Umbilical cord (tissue), 2 donors: ENCODE results near the gene ANKRD17. TPM values are rescaled to one million over a fixed set of nuclear protein-coding genes. Genes with fewer than 3 reads are reported as not detected.

Experiments
- DNase-seq: peaks from one replicate; pipeline ENCODE4 v3.0.0-alpha.2; 2015; ENCODE audit warnings: low spot score
- total RNA-seq: library from RNA; depleted of rRNA; stranded (reverse); fragments of >200 nt; gene quantifications from one replicate; pipeline ENCODE4 v1.2.3, GENCODE V29; 2014; ENCODE audit warnings: low replicate concordance; ENCODE audit not compliant: insufficient read depth

Gene ANKRD17
- total RNA-seq, 1 donor from 2014 or later = 80.4 TPM

DNA sequence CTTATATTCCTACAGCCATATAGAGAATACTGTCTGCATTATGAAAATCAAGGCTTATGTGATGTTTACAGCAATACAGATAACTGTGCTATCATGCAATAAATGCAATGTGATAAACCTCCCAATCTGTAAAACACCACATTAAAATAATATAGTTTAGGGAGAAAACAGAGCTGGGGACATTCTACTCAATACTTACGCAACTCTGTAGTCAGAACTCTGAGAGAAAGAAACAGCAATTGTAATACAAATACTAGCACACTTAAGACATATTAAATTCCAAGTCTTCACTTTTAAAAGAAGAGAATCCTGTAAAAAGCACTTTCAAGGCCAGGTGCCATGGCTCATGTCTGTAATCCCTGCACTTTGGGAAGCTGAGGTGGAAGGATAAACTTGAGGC lies 61.4 kb downstream of the ANKRD17 start:
- no peak for DNase-seq

- DNase-seq = no peak
These were observed 64.5 kb downstream of the ANKRD17 start for GRCh38 chr4:73194064-73194463.

DNA sequence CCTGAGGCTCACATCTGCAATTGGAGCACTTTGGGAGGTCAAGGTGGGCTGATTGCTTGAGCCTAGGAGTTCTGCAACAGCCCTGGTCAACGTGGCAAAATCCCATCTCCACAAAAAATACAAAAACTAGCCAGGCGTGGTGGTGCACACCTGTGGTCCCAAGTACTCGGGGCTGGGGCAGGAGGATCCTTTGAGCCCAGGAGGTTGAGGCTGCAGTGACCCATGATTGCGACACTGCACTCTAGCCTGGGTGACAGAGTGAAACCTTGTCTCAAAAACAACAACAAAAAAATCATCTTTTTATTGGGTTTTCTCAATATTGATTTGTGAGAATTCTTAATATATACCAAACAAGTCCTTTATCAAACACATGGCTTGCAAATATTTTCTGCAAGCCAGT lies 64.9 kb downstream of the ANKRD17 start:
- DNase-seq = no peak

DNA sequence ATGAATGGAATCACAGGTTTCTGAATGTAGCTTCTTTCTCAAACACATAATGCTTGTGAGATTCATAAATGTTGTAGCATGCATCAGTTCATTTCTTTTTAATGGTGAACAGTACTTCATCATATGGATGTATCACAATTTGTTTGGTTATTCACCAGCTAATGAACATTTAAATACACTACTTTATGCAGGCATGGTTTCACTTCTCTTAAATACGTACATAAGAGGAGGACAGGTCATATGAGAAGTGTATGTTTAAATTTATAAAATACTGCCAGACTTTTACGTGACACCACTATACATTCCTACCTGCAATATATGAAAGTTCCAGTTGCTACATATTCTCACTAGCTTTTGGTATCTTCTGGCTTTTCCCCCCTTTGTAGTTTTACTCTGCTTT lies 65.4 kb downstream of the ANKRD17 start:
- DNase-seq = no peak

- DNase-seq = no peak
These were observed 69.3 kb downstream of the ANKRD17 start for GRCh38 chr4:73189274-73189810.

GRCh38 chr4:73187325-73187724 lies 71.3 kb downstream of the ANKRD17 start:
- DNase-seq = no peak

DNA sequence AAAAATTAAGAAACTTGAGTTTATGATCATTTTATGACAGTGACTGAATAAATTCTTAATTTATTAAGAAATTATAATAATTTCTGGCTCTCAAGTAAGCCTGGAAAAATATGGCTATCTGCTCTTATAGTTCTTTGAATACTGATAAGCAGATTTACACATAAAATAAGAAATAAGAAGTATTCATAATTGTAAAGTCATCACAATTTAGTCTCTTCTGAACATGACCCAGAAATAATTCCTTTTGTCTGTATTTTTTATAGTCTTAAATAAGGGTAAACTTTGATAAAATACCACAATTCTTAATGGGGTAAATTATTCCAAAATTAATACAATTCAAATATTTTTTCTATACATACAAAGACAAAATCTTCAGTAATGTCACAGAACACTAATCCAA lies 72.7 kb downstream of the ANKRD17 start:
- DNase-seq = no peak

DNA sequence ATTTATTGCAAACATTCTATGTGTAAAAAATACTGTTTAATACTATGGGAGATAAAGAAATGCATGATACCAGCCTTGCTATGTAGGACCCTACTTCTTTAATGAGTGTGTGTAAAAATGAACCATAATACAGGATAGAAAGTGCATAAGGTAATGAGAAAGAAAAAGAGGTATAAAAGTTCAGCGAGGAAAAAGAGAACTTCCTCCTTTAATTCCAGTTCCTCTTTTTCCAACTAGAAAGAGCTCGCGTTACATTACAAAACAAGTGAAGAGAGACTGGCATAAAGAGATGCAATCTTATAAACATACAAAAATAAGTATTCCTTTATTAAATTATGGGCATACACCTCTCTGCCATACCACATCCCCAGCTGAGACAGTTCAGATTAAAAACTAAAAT lies 77.4 kb downstream of the ANKRD17 start:
- DNase-seq = no peak

- DNase-seq = no peak
These were observed 80.2 kb downstream of the ANKRD17 start for GRCh38 chr4:73178389-73178788.

DNA sequence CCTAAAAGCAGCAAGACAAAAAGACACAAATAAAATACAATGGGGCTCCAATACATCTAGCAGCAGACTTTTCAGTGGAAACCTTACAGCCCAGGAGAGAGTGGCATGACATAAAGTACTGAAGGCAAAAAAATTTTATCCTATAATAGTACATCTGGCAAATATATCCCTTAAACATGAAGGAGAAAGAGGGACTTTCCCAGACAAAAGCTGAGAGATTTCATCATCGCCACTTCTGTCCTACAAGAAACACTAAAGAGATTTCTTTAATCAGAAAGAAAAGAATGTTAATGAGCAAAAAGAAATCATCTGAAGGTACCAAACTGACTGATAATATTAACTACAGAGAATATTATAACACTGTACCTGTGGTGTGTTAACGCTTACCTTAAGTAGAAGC lies 86.4 kb downstream of the ANKRD17 start:
- no peak for DNase-seq

DNA sequence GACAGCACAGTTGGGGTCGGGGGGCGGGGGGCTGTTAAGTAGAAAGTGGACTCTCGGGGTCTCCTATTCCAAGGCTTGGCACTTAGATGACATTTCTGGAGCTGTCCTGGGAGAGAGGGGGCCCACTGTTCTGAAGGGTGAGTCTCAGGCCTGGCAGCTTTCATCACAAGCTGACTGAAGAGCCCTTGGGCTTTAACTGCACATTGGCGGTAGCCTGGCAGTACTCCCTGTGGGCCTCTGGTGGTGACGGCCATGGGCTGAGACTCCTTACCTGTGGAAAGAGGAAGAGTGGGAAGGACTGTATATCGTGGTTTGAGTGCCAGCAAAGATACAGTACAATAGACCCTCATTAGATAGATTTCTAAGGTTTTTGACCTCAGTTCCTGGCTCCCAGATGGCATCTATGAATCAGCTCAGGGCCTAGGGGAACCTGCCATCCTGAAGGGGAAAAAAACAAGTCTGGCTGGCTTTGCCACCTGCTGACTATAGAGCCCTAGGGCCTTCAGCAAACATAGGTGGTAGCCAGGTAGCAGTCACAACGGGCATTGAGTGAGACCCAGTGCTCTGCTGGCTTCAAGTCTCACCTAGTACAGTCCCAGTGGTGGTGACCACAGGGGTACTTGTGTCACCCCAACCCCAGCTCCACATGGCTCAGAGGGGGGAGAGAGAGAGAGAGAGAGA lies 87.9 kb downstream of the ANKRD17 start:
- no peak for DNase-seq

DNA sequence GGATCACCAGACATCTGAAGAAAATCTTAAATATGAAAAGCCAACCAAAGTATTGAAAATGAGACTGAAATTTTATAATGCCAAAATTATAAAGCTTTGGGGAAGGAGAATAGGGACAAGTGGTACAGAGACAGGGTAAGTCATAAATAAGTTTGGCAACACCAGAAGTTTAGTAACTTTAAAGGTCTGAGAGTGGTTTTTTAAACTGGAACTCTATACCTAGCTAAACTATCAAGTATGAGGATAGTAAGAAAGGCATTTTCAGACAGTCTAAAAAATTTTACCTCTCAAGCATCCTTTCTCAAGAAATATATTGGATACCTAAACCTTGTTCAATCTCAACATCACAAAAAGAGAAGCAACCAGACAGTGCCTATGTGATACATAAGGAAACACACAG lies 92.4 kb downstream of the ANKRD17 start:
- DNase-seq = no peak

DNA sequence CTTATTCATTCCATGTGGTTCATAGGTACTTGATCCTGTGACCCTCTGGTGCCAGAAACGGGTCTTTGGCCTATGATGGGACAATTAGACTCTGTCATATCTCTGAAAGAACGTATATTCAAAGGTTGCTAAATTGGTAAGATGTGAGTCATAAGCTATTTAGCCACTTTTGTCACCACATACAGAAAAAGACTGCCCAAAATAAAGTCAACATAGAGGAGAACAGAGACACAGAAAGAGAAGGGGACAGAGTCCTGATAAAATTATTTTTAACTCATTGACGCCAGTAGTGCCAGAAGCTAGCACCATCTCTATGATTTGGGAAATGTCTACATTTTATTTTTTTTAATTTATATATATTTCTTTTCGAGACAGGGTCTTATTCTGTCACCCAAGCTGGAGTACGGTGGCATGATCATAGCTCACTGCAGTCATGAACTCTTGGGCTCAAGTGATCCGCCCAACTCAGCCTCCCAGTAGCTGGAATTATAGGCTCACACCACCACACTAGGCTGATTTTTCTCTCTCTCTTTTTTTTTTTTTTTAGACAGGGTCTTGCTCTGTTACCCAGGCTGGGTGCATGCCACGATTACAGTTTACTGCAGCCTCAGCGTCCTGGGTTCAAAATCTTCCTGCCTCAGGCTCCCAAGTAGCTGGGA lies 96.9 kb downstream of the ANKRD17 start:
- DNase-seq = no peak

- no peak for DNase-seq
These were observed 102.2 kb downstream of the ANKRD17 start for GRCh38 chr4:73156394-73156793.

GRCh38 chr4:73152893-73153292 lies 105.7 kb downstream of the ANKRD17 start:
- no peak for DNase-seq

GRCh38 chr4:73142995-73143547 lies 115.5 kb downstream of the ANKRD17 start:
- no peak for DNase-seq

DNA sequence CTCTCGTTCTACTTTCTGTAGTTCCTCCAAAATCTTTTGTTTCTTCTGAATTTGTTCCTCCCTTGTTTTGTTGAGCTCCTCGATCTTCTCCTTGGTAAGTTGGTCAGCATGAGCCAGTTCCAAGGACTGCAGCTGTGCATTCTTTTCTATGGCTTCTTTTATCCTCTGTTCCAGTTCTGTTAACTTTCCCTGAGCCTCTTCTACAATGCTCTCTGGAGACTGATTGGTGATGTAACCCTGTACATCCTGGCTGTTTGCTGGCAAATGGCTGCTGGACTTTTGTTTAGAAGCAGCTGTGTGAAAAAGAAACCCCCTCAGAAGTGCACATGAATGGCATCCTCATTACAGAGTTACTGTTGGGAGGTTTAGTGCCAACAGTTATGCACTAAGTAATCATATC lies 118.6 kb downstream of the ANKRD17 start:
- no peak for DNase-seq

- DNase-seq = no peak
These were observed 119.4 kb downstream of the ANKRD17 start for GRCh38 chr4:73139245-73139644.

GRCh38 chr4:73137121-73137520 lies 121.5 kb downstream of the ANKRD17 start:
- DNase-seq = no peak

DNA sequence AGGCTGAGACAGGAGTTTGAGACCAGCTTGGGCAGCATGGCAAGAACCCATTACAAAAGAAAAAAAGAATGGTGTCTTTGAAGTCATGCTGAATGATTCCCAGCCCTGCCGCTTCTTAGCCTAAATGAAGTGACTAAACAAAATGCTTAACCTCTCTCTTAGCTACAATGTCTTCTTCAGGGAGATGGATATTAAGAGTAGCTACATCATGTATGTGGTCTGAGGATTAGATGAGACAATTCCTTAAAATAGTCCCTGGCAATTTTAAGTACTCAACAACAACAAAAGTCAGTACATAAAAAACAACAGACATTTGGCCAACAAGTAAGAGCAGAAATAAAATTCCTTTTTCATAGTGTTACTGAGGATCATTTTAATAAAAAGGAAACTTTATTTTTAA lies 124.8 kb downstream of the ANKRD17 start:
- DNase-seq = no peak

GRCh38 chr4:73131281-73131680 lies 127.3 kb downstream of the ANKRD17 start:
- DNase-seq = no peak

GRCh38 chr4:73129319-73129718 lies 129.3 kb downstream of the ANKRD17 start:
- DNase-seq = no peak

GRCh38 chr4:73127839-73128453 lies 130.7 kb downstream of the ANKRD17 start:
- no peak for DNase-seq
